Measurements from ENCODE around the gene SNRK.

The SNRK gene

DNA sequence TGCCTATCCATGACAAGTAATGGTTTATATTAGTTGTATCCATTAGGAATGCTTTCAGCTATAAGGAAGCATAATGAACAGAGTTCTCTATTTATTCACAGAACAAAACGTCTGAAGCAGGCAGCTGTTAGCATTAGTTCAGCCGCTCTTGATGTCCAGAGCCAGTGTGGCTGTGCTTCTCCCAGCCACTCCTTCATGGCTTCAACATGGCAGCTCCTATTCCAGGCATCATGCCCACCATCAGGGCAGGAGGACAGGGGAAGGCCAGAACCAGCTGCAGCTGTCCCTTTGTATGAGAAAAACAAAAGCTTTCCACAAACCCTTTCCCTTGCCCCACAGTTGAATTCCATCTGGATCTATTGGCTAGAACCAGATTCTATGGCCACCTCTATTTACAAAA is 12.9 kb upstream of the SNRK start:
- DNase-seq (ENCODE audit: low read depth), result no peak

GRCh38 chr3:43279082-43279481 is 7.3 kb upstream of the SNRK start:
- DNase-seq (ENCODE audit: low read depth), result no peak

GRCh38 chr3:43279532-43279931 is 6.8 kb upstream of the SNRK start:
- DNase-seq (ENCODE audit: low read depth), result no peak

- DNase-seq (ENCODE audit: low read depth), result no peak
Observed at GRCh38 chr3:43281020-43281419, 5.3 kb upstream of the SNRK start.

GRCh38 chr3:43284171-43284570 is 2.2 kb upstream of the SNRK start:
- DNase-seq (ENCODE audit: low read depth), result no peak

DNA sequence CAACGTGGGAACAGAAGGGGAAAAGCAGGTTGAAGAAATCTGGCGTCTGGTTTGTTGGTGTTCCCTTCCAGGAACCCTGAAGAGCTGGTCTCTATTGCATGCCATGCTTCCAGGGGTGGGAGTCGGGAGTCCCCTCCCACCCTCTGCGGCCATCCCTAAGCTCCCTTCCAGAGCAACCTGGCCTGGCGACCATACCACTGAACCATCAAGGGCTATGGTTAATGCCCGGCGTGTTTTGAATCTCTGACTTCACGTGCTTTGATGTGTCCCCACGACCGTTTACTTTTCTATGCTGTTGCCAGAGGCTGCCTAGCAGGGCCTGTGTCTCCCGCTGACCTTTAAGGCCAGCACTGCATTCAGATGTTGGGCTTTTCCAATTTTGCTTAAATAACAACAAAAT is 696 bp upstream of the SNRK start:
- no peak for DNase-seq (ENCODE audit: low read depth)

DNA sequence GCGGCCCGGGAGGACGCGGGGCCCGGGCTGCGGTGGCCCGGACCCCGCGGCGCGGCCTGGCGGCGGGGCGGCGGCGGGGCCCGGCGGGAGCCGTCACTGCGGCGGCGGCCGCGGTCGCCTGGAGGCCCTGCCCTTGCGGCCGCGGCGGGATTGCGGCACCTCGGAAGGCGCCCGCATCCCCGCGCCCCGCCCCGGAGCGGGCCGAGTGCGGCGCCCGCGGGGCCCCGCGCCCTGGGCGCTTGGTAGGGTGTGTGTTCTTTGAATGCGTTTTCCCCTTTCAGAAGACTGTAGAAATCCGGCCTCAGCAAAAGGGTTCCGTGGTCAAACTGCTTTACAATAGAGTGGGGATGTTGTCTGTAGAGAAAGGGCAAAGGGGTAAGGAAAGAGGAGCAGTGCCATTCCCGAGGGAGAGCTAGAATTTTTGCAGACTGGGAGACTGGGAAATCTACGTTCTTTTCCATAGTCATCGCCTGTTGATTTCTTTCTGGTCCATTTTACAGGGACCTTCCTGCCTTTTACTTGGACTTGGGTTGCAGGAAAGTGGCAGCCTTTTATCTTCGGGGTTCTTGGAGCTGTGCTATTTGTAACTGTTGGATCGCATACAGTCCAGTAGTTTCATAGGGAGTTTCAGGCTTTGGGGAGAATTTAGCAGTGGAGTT is 630 bp downstream of the SNRK start:
- DNase-seq (ENCODE audit: low read depth), result peak; percentile 9

- no peak for DNase-seq (ENCODE audit: low read depth)
Observed at GRCh38 chr3:43287500-43287873, 1.1 kb downstream of the SNRK start.

- DNase-seq (ENCODE audit: low read depth), result no peak
Observed at GRCh38 chr3:43288366-43288765, 2.0 kb downstream of the SNRK start.

- DNase-seq (ENCODE audit: low read depth), result no peak
Observed at GRCh38 chr3:43288850-43289249, 2.5 kb downstream of the SNRK start.

- peak; percentile 26 for DNase-seq (ENCODE audit: low read depth)
Observed at GRCh38 chr3:43289401-43289800, 3.1 kb downstream of the SNRK start.

DNA sequence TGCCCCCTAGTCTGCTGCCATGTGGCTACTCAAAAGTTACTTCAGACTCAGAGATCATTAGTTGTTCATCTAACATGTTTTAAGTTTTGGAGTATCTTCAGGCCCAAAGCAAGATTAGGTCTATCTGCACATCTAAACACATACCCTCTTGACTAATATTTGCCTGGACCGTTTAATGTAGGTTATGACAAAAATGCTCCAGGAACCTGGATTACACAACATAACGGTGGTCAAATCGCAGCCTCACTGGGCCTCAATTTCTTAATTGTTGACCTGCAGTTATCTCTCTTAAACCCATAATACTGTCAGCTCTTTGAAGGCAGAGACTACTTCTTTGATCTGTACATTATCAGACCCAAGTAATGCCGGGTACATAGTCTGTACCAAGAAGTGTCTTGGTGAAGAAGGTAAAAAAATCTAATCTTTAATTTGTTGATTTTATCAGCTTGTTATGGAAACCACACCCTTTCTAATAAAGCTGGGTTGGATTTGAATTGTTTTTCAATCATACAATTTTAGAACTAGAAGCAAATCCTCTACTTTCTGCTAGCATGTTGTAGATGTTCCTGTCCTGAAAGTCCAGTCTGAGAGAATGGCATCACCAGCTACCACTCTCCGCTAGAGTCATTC is 3.6 kb downstream of the SNRK start:
- DNase-seq (ENCODE audit: low read depth), result no peak

DNA sequence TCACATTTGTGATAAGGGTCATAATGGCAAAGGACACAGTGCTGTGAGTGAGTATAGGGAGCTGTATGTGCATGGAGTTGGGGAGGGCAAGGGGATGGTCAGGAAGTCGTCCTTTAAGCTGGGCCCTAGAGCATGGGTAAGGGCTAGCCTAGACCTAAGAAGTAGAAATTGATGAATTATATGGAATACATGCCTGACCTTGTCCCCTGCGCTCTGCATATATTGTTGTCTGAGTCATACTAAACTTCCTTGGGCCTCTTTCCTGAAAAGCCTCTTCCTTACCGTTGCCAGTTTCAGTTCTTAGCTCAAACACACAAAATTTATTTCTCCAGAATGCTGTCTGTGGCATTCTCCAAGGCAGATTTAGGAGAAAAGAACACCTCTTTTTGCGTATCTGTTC is 4.6 kb downstream of the SNRK start:
- DNase-seq (ENCODE audit: low read depth), result no peak

GRCh38 chr3:43291546-43291945 is 5.2 kb downstream of the SNRK start:
- DNase-seq (ENCODE audit: low read depth), result no peak

GRCh38 chr3:43294975-43295374 is 8.6 kb downstream of the SNRK start:
- DNase-seq (ENCODE audit: low read depth), result no peak

DNA sequence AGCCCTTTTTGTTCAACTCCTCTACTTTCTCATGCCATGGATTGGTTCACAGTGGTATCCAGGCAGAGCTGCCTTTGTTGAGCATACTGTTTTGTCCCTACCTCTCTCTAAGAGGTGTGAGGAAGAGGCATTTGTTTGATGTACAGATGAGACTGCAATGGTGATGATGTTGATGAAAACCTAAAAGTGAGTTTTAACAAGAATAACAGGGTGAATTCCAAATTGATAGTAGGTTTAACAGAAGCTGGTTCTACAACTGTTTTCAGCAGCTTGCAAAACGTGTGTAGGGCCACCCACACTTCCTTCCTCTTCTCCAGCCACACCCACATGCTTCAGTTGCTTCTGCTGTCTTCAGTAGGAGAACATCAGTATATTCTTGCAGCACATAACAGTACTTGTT is 10.2 kb downstream of the SNRK start:
- DNase-seq (ENCODE audit: low read depth), result no peak

DNA sequence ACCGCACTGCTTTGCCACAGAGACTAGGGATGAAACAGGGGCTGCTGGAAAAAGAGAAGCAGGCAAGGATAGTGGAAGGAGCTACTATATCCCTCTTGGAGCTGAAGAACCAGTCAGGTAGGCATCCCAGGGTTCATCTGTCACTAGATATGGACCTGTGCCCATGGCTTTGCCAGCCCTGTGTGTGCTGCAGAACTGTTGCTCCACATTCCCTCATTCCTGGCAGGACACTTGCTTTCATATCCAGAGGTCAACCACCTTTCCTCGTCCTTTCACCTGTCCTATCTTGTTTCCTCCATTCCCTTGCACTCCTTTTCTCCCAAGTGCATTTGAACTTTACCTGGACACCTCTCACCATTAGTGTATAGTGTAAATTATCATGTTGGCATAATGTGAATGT is 12.0 kb downstream of the SNRK start:
- no peak for DNase-seq (ENCODE audit: low read depth)

DNA sequence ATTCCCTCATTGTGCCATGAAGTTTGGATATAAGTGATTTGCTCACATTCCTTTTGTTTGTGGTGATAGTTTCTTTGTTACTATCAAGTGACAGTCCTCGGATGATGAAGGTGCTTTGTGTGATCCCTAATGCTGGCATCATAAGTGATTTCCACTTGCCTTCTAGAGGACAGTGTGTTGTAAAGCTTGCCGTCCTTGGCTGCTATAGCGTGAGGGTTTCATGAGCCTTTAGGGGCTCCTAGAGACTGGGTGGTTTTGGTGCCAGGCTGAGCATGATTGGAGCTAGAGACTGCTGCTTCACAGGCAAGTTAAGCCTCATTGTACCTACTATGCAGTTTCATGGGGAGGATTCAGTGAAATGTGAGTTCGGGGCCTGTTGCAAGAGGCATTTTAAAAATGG is 12.4 kb downstream of the SNRK start:
- no peak for DNase-seq (ENCODE audit: low read depth)

- DNase-seq (ENCODE audit: low read depth), result no peak
Observed at GRCh38 chr3:43302116-43302880, 16.0 kb downstream of the SNRK start.

DNA sequence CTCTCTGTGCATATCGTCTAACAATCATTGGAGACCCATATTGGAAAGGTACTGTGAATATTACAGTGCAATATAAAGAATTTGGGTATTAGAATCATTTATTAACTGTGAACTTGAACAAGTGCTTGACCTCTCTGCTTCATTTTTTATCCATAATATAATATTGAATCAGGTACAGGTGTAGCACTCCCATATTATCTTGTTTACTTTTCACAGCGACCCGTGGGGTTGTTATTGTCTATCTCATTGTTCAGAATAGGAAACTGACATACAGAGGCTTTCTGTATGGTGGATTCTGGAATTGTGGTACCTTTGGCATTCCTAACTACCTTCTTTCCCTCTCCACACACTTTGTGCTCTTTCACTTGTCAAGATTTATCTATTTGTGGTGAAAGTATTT is 17.8 kb downstream of the SNRK start:
- no peak for DNase-seq (ENCODE audit: low read depth)

GRCh38 chr3:43307226-43307625 is 20.9 kb downstream of the SNRK start:
- peak; percentile 53 for DNase-seq (ENCODE audit: low read depth)

GRCh38 chr3:43307649-43308048 is 21.3 kb downstream of the SNRK start:
- no peak for DNase-seq (ENCODE audit: low read depth)
